ENCODE data around the gene CDIP1. TPM values are rescaled to one million over a fixed set of nuclear protein-coding genes. Genes with fewer than 3 reads are reported as not detected.

The CDIP1 gene
- total and polyA plus RNA-seq, 4 donors, result 4.4 to 18.6 (median 12.0) TPM

GRCh38 chr16:4501071-4501478, 37.5 kb downstream of the CDIP1 start (continued):
- peak; percentile 55 for TF ChIP-seq REST (IDR thresholded peaks at IDR 0.05)
- peak; percentile 48 to 72 for TF ChIP-seq HNF4A (conservative IDR thresholded peaks at IDR 0.05)
- peak in 1 of 2 donors; percentile 55 for TF ChIP-seq RXRA (IDR thresholded peaks at IDR 0.05)

DNA sequence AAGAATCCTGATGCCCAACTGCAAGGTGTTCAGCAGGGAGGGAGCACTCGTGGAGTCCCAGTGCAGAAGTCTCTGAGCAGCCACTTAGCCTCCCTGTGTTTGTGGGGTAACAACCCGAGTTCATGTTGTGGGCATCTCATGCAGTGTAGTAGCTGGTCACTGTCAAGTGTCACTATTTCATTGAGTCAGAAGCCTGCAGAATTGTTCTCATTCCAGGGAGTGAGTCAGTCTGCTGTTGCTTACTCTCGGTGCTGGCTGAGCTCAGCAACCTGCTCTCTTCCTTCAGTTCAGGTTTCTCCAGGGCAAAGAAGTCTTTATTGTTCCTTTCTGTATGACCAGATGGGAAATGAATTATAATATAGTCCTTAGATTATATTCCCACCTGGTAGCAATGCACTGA, 38.3 kb downstream of the CDIP1 start:
- Histone ChIP-seq H3K36me3 (ENCODE audit: control insufficient read depth in 4 of 4, insufficient read depth in 3 of 4, low read depth in 1 of 4, low read length in 3 of 4) (peaks cover 0 to 3% (median 1%) of the 10 kb centered on the region in 4 donors), H3K9me3 (ENCODE audit: control insufficient read depth in 4 of 4, low read length in 3 of 4) (no peaks in the 10 kb centered on the region), H3K4me3 (ENCODE audit: low read depth in 1 of 3, low read length in 3 of 3) (no peak overlapping the region), H3K27me3 (ENCODE audit: control insufficient read depth in 4 of 4, insufficient read depth in 4 of 4, low read length in 3 of 4) (no peaks in the 10 kb centered on the region), H3K4me1 (ENCODE audit: control insufficient read depth in 4 of 4, insufficient read depth in 4 of 4, low read length in 3 of 4) (peaks cover 7 to 20% (median 8%) of the 10 kb centered on the region in 4 donors), H3K9ac (ENCODE audit: low read depth in 1 of 2, low read length in 2 of 2) (no peak overlapping the region), H3K27ac (ENCODE audit: low read depth in 1 of 2, low read length in 2 of 2) (no peak overlapping the region)
- TF ChIP-seq YY1 (IDR thresholded peaks at IDR 0.05) (no peak), JUND (IDR thresholded peaks at IDR 0.05) (peak in 1 of 2 donors; percentile 33)
- 73% methylated on average over 3 of the region's 3 CpGs for WGBS
- DNase-seq (ENCODE audit: low spot score), result no peak

GRCh38 chr16:4499196-4499555, 39.4 kb downstream of the CDIP1 start:
- H3K36me3 ChIP-seq (ENCODE audit: control insufficient read depth in 4 of 4, insufficient read depth in 3 of 4, low read depth in 1 of 4, low read length in 3 of 4), result peaks cover 0 to 3% (median 1%) of the 10 kb centered on the region in 4 donors
- H3K9me3 ChIP-seq (ENCODE audit: control insufficient read depth in 4 of 4, low read length in 3 of 4), result no peaks in the 10 kb centered on the region
- H3K27ac ChIP-seq (ENCODE audit: low read depth in 1 of 2, low read length in 2 of 2), result no peak overlapping the region
- peaks cover 7 to 20% (median 8%) of the 10 kb centered on the region in 4 donors for H3K4me1 ChIP-seq (ENCODE audit: control insufficient read depth in 4 of 4, insufficient read depth in 4 of 4, low read length in 3 of 4)
- no peaks in the 10 kb centered on the region for H3K27me3 ChIP-seq (ENCODE audit: control insufficient read depth in 4 of 4, insufficient read depth in 4 of 4, low read length in 3 of 4)
- WGBS, result 97% methylated on average over 4 of the region's 4 CpGs
- no peak overlapping the region for H3K9ac ChIP-seq (ENCODE audit: low read depth in 1 of 2, low read length in 2 of 2)
- H3K4me3 ChIP-seq (ENCODE audit: low read depth in 1 of 3, low read length in 3 of 3), result no peak overlapping the region
- no peak for DNase-seq (ENCODE audit: low spot score)
- TF ChIP-seq REST (IDR thresholded peaks at IDR 0.05) (no peak), EGR1 (IDR thresholded peaks at IDR 0.05; ENCODE audit: low read depth in 2 of 2) (no peak), RXRA (IDR thresholded peaks at IDR 0.05) (no peak), FOXA2 (IDR thresholded peaks at IDR 0.05) (no peak), RAD21 (IDR thresholded peaks at IDR 0.05) (no peak), HNF4G (IDR thresholded peaks at IDR 0.05) (no peak)
- TF ChIP-seq, protein P1, sequence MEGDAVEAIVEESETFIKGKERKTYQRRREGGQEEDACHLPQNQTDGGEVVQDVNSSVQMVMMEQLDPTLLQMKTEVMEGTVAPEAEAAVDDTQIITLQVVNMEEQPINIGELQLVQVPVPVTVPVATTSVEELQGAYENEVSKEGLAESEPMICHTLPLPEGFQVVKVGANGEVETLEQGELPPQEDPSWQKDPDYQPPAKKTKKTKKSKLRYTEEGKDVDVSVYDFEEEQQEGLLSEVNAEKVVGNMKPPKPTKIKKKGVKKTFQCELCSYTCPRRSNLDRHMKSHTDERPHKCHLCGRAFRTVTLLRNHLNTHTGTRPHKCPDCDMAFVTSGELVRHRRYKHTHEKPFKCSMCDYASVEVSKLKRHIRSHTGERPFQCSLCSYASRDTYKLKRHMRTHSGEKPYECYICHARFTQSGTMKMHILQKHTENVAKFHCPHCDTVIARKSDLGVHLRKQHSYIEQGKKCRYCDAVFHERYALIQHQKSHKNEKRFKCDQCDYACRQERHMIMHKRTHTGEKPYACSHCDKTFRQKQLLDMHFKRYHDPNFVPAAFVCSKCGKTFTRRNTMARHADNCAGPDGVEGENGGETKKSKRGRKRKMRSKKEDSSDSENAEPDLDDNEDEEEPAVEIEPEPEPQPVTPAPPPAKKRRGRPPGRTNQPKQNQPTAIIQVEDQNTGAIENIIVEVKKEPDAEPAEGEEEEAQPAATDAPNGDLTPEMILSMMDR (IDR thresholded peaks at IDR 0.05; ENCODE audit: low read depth, low read length, missing input control), result no peak
